Inflammatory macrophage (primary cell): ENCODE data around the gene GVQW3.

ENCODE experiments used
- DNase-seq, 2 donors: peaks; one replicate each; pipeline ENCODE4 v3.0.0-alpha.2; 2020 to 2022
- total RNA-seq, 18 experiments: gene quantifications; one replicate each; lab custom pipeline; 2026; ENCODE audit warnings: mixed read lengths in 6 of 18, inconsistent platforms in 2 of 18; lab: John Stamatoyannopoulos, UW

The GVQW3 gene
- 0.35 to 3.8 (median 2.2) reads per million in 18 experiments for total RNA-seq

DNA sequence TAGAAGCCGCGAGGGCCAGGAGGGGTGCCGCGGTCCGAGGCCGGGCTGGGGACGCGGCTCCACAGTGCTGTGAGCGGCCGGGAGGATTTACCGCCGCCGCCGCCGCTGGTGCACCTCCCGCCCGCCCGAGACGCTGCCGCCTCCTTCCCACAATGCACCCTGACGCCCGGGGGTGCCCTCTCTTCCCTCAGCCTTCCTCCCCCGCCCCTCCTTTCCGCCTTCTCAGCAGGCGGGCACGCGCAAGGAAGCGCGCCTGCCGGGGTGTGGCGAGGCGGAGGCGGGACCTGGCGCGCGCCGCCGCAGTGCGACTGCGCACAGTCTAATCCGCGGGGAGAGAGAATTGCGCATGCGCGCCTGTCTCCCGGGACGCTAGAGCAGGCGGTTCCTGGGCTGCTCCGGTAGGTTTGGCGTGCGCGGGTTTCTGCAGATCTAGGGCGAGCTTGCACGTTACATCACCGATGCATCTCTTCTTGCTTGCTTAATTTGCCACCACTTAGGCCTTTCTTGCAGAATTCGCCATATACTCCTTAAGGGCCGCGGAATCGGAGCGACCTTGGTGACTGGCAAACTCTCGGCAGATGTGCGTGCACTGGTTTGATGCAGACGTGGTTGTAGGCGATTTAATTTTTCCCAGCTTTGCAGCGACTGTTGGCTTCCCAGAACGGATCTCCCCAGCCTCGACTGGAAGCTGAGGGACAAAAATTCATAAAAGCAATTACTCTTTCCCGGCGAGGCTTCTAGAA is at the start of gene GVQW3, which contains the start of gene THAP12:
GVQW3 (plus strand) TSS at position 347 of the 743 bp plus-strand sequence. CDS start 506 bp downstream, outside the sequence.
THAP12 (minus strand) TSS at position 156 of the 743 bp plus-strand sequence. CDS start 296 bp downstream, outside the sequence.
- DNase-seq, result peak; percentile 98 to 99

- DNase-seq, result no peak
These were observed 46.2 kb upstream of the GVQW3 start for GRCh38 chr11:76334826-76335389.

- DNase-seq, result peak; percentile 96 to 98
These were observed 45.3 kb upstream of the GVQW3 start for GRCh38 chr11:76335842-76336241.

DNA sequence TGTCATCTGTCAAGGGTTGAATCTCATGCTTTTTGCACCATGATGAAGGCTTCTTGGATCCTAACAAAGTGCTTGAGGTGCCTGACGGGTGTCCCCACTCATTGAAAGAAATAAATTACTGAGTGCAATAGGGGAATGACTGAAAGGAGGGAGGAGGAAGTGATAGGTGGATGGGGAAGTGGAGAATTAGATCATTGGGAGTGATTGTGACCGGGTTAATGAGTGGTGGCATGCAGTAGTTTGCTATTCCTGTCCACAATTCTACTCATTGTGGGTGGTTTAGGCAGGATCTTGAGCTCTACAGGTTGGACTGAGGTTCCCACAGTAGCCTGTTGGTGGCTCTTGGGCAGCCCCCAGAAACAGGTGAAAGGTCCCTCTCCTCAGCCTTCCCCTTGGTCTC is 44.5 kb upstream of the GVQW3 start:
- DNase-seq, result peak; percentile 64 to 79

DNA sequence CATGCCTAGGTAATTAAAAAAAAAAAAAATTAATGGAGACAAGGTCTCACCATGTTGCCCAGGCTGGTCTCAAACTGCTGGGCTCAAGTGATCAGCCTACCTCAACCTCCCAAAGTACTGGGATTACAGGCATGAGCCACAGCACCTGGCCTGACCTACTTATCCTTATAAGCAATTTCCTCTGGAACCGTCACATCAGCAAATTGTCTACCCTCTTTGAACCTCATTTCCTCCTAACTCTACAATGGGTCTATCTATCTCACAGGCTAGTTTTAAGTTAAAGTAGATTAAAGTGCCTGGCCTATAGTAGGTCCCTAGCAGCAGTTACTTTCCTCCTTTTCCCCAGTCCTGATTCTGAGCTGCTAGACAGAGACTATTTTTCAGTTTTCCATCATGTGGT is 43.7 kb upstream of the GVQW3 start:
- no peak for DNase-seq

DNA sequence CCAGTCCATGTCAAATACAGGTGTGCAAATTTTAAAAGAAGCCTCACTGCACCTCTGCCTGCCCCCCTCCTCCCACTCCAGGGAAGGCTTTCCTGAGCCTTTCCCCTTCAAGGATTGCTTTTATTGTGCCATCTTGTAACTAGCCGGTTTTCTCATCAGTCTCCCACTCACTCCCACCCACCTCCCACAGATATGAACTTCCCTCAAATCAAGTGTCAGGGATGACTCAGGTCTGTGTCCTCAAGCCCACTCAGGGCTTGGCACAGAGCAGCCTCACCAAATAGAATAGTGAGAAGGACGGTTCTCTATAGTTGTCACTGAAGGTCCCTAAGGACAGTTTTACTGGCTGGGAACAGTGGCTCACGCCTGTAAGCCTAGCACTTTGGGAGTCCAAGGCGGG is 43.2 kb upstream of the GVQW3 start:
- peak; percentile 73 to 94 for DNase-seq

DNA sequence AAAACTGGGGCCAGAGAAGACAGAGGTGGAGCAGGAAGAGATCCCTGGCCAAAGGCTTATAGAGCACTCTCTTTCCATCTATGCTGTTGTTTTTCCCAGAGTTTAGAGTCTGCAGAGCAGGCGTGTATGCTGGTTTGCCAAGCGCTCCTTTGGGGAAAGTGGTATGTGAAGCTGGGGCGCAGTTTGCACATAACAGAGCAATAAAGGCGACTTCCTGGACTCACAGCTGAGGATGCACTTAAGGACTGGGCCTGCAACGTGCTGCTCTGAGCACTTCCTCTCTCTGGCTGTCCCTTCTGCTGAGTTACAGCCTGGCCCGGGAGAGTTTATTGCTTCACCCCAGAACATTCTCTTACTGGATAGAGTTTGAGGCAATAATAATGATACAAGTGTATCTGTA is 41.9 kb upstream of the GVQW3 start:
- peak; percentile 91 to 94 for DNase-seq

GRCh38 chr11:76347466-76347865 is 33.7 kb upstream of the GVQW3 start:
- DNase-seq, result no peak

- DNase-seq, result no peak
These were observed 32.8 kb upstream of the GVQW3 start for GRCh38 chr11:76348348-76348747.

DNA sequence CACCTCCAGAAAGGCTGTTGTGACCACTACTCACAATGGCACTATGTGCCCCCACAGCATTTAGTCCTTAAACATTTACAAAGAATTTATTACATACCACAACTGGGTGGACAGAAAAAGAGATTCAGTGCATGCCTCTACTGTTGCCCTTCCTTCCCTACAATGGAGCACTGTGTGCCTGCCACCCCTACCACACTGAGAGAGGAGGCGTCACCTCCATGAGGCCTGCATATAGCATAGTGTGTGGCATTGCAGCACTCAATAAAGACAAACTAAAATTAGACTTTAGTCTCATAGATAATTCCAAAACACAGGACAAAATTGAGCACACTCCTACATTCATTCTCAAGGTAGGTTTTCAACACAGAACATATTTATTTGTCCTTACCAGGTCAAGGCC is 26.0 kb upstream of the GVQW3 start:
- no peak for DNase-seq

DNA sequence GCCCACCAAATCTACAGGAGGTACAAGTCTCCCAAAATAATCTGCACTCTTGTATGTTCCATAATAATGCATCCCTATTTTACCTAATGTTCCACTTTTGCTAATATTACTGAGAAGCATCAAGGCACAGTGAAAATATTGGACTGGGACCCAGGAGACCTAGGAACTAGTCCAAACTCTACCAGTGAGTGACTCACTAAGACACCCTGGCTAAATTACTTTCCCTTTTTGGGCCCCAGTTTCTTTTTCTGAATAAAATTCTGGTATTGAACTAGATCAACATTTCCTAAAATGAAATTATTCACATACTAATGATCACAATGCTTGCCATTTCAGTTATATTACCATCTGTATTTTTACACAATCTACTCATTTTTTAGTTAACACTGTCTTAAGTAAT is 19.7 kb upstream of the GVQW3 start:
- no peak for DNase-seq

DNA sequence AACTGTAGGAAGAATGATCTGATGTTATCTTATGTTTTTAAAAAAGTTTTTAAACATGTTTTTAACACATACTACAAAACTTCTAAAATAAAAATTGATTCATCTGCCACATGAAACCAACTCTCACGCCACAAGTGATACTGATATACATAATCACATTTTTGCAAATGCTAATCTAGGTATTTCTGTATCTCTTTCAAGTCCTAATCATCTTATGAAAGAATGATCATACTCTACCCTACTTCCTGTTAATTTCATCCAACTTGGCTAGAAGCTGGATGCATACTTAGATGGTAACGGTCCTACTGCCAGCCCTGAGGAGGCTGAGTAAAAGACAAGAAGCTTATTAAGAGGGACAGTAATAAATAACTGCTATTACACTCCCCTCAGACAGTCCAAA is 19.3 kb upstream of the GVQW3 start:
- DNase-seq, result no peak

GRCh38 chr11:76362716-76363115 is 18.4 kb upstream of the GVQW3 start:
- DNase-seq, result no peak

GRCh38 chr11:76365038-76365679 is 16.0 kb upstream of the GVQW3 start:
- no peak for DNase-seq

- no peak for DNase-seq
These were observed 12.6 kb upstream of the GVQW3 start for GRCh38 chr11:76368490-76368889.

GRCh38 chr11:76369406-76369805 is 11.7 kb upstream of the GVQW3 start:
- DNase-seq, result no peak

- peak; percentile 68 to 69 for DNase-seq
These were observed 10.0 kb upstream of the GVQW3 start for GRCh38 chr11:76371170-76371569.

DNA sequence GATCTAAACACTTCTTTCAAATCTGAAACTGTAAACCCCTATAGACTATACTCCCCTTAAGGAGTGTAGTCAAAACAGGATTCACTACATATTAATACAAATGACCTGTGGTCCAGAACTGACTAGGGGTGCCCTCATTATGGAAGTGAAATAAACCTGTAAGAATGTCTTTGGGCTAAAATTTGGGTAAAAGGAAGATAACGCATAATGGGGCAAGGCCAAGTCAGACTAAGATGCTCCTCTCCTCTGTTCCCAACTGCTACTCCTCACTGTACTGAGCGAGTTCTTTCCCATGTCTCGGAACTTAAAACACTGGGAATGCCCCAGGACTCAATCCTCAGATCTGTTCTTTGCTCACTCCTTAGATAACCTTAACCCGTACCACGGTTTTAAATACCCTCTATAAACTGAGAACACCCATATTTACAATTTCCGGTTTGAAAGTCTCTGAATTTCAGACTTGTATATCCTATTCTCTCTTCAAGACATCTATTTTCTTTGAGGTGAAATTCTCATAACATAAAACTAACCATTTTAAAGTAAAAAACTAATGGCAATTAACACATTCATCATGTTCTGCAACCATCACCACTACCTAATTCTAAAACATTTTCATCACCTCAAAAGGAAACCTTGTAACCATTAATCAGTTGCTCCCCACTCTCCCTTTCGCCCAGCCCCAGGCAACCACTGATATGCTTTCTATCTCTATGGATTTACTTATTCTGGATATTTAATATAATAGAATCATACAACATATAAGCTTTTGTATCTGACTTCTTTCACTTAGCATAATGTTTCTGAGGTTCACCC is 4.2 kb upstream of the GVQW3 start:
- no peak for DNase-seq

- no peak for DNase-seq
These were observed 1.3 kb upstream of the GVQW3 start for GRCh38 chr11:76379807-76380158.

DNA sequence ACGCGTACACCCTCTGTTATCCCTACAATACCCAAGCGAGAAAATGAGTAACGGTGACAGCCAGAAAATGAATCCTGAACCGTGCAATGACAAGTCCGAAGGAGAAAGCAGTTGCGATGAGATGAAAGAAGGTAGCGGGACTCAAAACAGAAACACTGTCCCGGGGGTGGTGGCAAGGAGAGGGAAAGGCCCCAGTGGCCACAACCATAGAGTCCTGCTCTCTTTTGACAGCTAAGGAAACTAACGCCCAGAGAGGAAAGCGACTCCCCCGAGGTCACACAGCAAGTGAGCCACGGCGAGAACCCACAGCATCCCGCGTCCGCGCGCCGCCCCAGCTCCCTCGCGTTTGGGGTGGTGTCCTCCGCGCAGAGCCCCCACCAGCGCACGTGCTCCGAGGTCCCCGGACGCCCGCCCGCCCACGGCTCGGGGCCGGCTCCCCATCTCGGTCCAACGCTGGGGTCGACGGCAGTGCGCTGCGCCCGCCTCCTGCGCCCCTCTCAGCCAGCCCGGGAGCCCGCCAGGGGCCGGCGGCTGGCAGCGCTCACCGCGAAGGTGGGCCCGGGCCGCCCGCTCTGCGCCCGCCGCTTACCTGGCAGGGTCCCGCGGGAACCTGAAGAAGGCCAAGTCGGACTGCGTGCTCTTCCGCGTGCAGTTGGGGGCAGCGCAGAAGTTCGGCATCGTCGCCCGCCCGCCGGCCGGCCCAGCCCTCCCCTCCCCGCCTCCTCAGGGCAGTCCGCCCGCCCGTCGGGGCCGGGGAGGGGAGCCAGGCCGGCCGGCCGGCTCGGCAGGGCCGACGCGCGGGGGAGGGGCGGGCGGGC is 755 bp upstream of the GVQW3 start:
- peak; percentile 13 to 45 for DNase-seq

DNA sequence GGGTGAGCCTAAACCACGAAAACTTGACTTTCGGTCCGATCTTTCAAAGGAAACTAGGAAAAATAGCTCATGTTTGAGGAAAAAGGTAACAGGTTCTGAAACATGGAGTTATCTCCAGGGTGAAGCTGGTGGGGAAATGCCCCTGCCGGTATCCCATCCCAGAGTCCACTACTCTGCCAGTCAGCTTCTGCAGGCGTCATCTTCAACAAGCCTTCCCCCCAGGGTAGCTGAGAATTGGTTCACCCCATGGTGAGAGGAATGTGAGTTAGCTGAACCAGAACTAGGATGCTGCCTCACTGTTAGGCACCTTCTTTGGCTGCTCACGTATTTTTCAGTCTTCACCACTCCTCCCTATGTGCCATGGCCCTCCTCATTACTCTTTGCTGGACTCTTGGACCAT is 1.1 kb downstream of the GVQW3 start:
- no peak for DNase-seq

DNA sequence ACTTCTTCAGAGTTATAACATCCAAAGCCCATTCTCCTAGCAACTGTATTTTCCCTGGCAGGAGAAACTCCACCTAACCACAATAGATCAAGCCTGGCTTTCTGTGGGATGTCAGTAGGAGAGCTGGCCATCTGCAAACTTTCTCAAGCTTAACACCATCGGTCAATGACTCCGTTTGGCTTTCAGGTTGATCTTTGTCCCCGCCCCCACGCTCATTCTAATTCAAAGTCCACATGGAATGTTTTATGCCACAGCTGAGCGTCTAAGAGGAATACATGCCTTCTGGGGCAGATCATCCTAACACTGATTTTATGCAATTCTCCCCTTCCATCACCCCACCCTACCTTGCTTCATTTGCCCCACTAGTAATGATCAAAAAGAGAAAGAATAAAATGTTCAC is 4.8 kb downstream of the GVQW3 start:
- no peak for DNase-seq
